Caco-2 (cell line): ENCODE measurements around the gene OXGR1. TPM values are rescaled to one million over a fixed set of nuclear protein-coding genes. Genes with fewer than 3 reads are reported as not detected.
A peak's percentile ranks its signal among the peaks of the same experiment; 100 is the strongest.
"Not testable (repeated sequence)": the region's sequence is repeated elsewhere in the genome, so short reads cannot be mapped to it uniquely, and the experiment has no call there.

Source experiments
- BruUV-seq: library from RNA; stranded (reverse); fragments of 400-500 nt; replicated peaks from 2 replicates; lab custom pipeline; 2021; lab: Mats Ljungman, UMichigan
- CTCF ChIA-PET: fragments of 300-600 bp; sonication (Branson Sonifier 250); formaldehyde crosslinking; loops from one replicate; lab custom pipeline; 2022; ENCODE audit warnings: antibody characterized with exemption; lab: Charles Lee
- POLR2A ChIA-PET: fragments of 300-600 bp; sonication (Branson Sonifier 250); formaldehyde crosslinking; loops from one replicate; lab custom pipeline; 2022; ENCODE audit warnings: antibody characterized with exemption; lab: Charles Lee
- DNase-seq, 2 experiments: peaks; one replicate each; pipeline versions ENCODE4 v3.0.0 to v3.0.0-alpha.2; 2020 to 2022
- H3K27me3 ChIP-seq: replicated peaks from 2 replicates; pipeline ENCODE4 v1.6.0; 2011; ENCODE audit warnings: low read length; ENCODE audit not compliant: control insufficient read depth, insufficient read depth
- H3K36me3 ChIP-seq: 2 replicates; pipeline ENCODE4 v1.5.1; 2011; ENCODE audit warnings: low read length; ENCODE audit not compliant: control insufficient read depth, insufficient read depth
- H3K4me1 ChIP-seq: fragments of 250-450 bp; sonication (Bioruptor Pico); 2 replicates; pipeline ENCODE4 v1.5.1; 2020; ENCODE audit warnings: mild to moderate bottlenecking
- H3K4me3 ChIP-seq: 2 replicates; pipeline ENCODE4 v1.5.1; 2011; ENCODE audit warnings: low read depth, mild to moderate bottlenecking, control low read depth, low read length
- H3K9me3 ChIP-seq: fragments of 250-450 bp; sonication (Bioruptor Pico); 2 replicates; pipeline ENCODE4 v1.5.1; 2020; ENCODE audit warnings: mild to moderate bottlenecking, moderate library complexity
- H3K27ac Mint-ChIP-seq: one replicate; pipeline ENCODE4 v1.8.0; 2022; ENCODE audit warnings: mixed read lengths; ENCODE audit not compliant: unreplicated experiment
- H3K27me3 Mint-ChIP-seq: one replicate; pipeline ENCODE4 v1.8.0; 2022; ENCODE audit warnings: mixed read lengths; ENCODE audit not compliant: insufficient read depth, unreplicated experiment
- H3K36me3 Mint-ChIP-seq: one replicate; pipeline ENCODE4 v1.8.0; 2022; ENCODE audit warnings: mild to moderate bottlenecking, mixed read lengths; ENCODE audit not compliant: insufficient read depth, unreplicated experiment
- H3K4me1 Mint-ChIP-seq: one replicate; pipeline ENCODE4 v1.8.0; 2022; ENCODE audit warnings: low read depth, mixed read lengths; ENCODE audit not compliant: unreplicated experiment
- H3K4me3 Mint-ChIP-seq: one replicate; pipeline ENCODE4 v1.8.0; 2022; ENCODE audit warnings: mild to moderate bottlenecking, moderate library complexity, mixed read lengths; ENCODE audit not compliant: unreplicated experiment
- H3K9me3 Mint-ChIP-seq: one replicate; pipeline ENCODE4 v1.8.0; 2022; ENCODE audit warnings: mixed read lengths; ENCODE audit not compliant: unreplicated experiment
- intact Hi-C: fragments of 100-400 bp; cut with micrococcal nuclease; formaldehyde crosslinking; loops from one replicate; pipeline ENCODE4 v1.10.0; 2022; ENCODE audit not compliant: unreplicated experiment
- total RNA-seq: library from RNA; stranded (reverse); gene quantifications from 2 replicates; pipeline ENCODE4 v1.2.3, GENCODE V29; 2022
- TF ChIP-seq, protein P1 (sequence below), 2 experiments: fragments of 200-600 bp in 1 of 2; IDR thresholded peaks; 1 replicate in 1 of 2; 2 replicates in 1 of 2; pipeline versions ENCODE4 v1.5.1 to v1.8.0; 2011 to 2022; ENCODE audit warnings: antibody characterized with exemption in 1 of 2, control low read depth in 1 of 2, inconsistent platforms in 1 of 2, low read depth in 1 of 2, low read length in 1 of 2, mild to moderate bottlenecking in 1 of 2, moderate library complexity in 1 of 2; ENCODE audit not compliant: insufficient read depth in 1 of 2, severe bottlenecking in 1 of 2, unreplicated experiment in 1 of 2

The OXGR1 gene
- total RNA-seq, 1 experiment from 2014 or later = not detected

DNA sequence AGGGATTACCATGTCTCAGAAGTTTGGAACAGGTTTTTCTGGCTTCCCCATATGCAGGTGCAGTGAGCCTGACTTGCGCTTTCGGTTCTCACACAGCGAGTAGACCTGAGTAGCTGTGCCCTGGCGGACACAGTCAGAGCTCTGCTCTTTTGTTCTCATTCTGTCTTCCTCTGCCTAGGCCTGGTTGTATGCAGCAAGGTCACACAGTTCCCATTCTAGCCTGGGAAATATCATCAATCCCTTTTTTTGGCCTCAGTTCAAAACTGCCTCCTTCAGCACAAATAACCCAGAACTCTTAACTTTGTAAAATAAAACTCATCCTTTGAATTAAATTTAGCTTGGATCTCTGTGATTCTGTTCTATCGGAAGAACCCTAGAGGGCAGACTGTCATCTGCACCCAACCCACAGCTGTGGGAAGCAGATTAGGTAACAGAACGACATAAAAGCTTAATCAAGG is 10.2 kb downstream of the OXGR1 start:
- no TSS peak for BruUV-seq
- H3K27me3 Mint-ChIP-seq = peaks cover 10% of the 10 kb centered on the region
- peak; percentile 75 to 77 for DNase-seq
- TF ChIP-seq, protein P1, sequence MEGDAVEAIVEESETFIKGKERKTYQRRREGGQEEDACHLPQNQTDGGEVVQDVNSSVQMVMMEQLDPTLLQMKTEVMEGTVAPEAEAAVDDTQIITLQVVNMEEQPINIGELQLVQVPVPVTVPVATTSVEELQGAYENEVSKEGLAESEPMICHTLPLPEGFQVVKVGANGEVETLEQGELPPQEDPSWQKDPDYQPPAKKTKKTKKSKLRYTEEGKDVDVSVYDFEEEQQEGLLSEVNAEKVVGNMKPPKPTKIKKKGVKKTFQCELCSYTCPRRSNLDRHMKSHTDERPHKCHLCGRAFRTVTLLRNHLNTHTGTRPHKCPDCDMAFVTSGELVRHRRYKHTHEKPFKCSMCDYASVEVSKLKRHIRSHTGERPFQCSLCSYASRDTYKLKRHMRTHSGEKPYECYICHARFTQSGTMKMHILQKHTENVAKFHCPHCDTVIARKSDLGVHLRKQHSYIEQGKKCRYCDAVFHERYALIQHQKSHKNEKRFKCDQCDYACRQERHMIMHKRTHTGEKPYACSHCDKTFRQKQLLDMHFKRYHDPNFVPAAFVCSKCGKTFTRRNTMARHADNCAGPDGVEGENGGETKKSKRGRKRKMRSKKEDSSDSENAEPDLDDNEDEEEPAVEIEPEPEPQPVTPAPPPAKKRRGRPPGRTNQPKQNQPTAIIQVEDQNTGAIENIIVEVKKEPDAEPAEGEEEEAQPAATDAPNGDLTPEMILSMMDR (IDR thresholded peaks at IDR 0.05; ENCODE audit: insufficient read depth in 1 of 2, low read depth in 1 of 2, low read length in 1 of 2, severe bottlenecking in 1 of 2, unreplicated experiment in 1 of 2) = peak; percentile 32 to 38
- peaks cover 4% of the 10 kb centered on the region; the same call in 1 of the 2 replicates for H3K9me3 ChIP-seq
- intact Hi-C loops = loop anchor here (2.0 kb wide), 1 partner anchor 45 kb away; no protein-coding TSS in a partner anchor
- peak overlapping the region; percentile 62 for H3K4me3 Mint-ChIP-seq
- POLR2A ChIA-PET = no interaction called here
- H3K9me3 Mint-ChIP-seq = peaks cover 10% of the 10 kb centered on the region
- peak overlapping the region; percentile 16 for H3K27ac Mint-ChIP-seq
- no peaks in the 10 kb centered on the region; the same call in 1 of the 2 replicates for H3K27me3 ChIP-seq
- no peaks in the 10 kb centered on the region for H3K4me1 ChIP-seq
- H3K36me3 ChIP-seq = no peaks in the 10 kb centered on the region
- CTCF ChIA-PET = interaction anchor here (0.5 to 1.1 kb wide), 7 partner anchors 16 to 360 kb away, joined by 3 to 8 read pairs (median 4); no protein-coding TSS in a partner anchor
- H3K36me3 Mint-ChIP-seq = peaks cover 6% of the 10 kb centered on the region
- H3K4me3 ChIP-seq = no peak overlapping the region
- peaks cover 14% of the 10 kb centered on the region for H3K4me1 Mint-ChIP-seq

DNA sequence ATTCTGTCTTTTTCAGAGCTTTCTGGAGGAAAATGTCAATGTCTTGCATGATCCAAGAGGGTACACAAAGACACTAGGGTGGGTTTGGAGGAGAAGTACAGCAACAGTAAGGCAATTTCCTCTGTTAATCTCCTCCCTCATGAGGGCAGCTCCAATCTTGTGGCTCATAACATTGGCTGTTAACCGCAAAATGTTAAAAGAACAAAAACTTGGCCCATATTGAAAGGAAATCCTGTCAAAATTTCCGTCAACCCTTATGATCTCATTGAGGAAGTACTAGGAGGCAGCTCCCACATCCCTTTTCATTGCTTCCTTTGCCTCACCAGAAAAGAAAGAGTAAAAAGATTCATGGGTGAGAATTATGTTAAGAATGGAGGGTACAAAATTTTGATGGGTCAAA is 11.6 kb downstream of the OXGR1 start:
- ChIA-PET CTCF (no interaction called here), POLR2A (no interaction called here)
- H3K27me3 Mint-ChIP-seq = peaks cover 15% of the 10 kb centered on the region
- TF ChIP-seq, protein P1 (IDR thresholded peaks at IDR 0.05; ENCODE audit: insufficient read depth in 1 of 2, low read depth in 1 of 2, low read length in 1 of 2, severe bottlenecking in 1 of 2, unreplicated experiment in 1 of 2) = no peak
- H3K27me3 ChIP-seq = no peaks in the 10 kb centered on the region; the same call in 1 of the 2 replicates
- H3K27ac Mint-ChIP-seq = no peak overlapping the region
- H3K36me3 Mint-ChIP-seq = peaks cover 6% of the 10 kb centered on the region
- peaks cover 4% of the 10 kb centered on the region; the same call in 1 of the 2 replicates for H3K9me3 ChIP-seq
- H3K9me3 Mint-ChIP-seq = peaks cover 10% of the 10 kb centered on the region
- H3K36me3 ChIP-seq = no peaks in the 10 kb centered on the region
- no peak for DNase-seq
- no peak overlapping the region for H3K4me3 ChIP-seq
- H3K4me3 Mint-ChIP-seq = no peak overlapping the region
- BruUV-seq = no TSS peak
- intact Hi-C loops = no loop called here
- peaks cover 14% of the 10 kb centered on the region for H3K4me1 Mint-ChIP-seq
- H3K4me1 ChIP-seq = no peaks in the 10 kb centered on the region

DNA sequence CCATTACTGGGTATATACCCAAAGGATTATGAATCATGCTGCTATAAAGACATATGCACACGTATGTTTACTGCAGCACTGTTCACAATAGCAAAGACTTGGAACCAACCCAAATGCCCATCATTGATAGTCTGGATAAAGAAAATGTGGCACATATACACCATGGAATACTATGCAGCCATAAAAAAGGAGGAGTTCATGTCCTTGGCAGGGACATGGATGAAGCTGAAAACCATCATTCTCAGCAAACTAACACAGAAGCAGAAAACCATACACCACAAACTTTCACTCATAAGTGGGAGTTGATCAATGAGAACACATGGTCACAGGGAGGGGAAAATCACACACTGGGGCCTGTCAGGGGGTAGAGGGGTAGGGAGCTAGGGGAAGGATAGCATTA is 14.4 kb downstream of the OXGR1 start:
- H3K4me3 Mint-ChIP-seq, H3K27ac Mint-ChIP-seq, H3K27me3 ChIP-seq, H3K36me3 ChIP-seq, H3K36me3 Mint-ChIP-seq, intact Hi-C loops, H3K9me3 Mint-ChIP-seq, DNase-seq, CTCF ChIA-PET, BruUV-seq, POLR2A ChIA-PET, H3K4me3 ChIP-seq, H3K4me1 ChIP-seq, H3K9me3 ChIP-seq: not testable (repeated sequence)
- Mint-ChIP-seq H3K27me3 (peaks cover 14% of the 10 kb centered on the region), H3K4me1 (peaks cover 14% of the 10 kb centered on the region)
